Activated CD4-positive, alpha-beta T cell treated with anti-CD3 and anti-CD28 coated beads, Interleukin-2, amount 50 U/mL, for 1 hour (primary cell): ENCODE measurements around the gene FMO5.
A peak's percentile ranks its signal among the peaks of the same experiment; 100 is the strongest.
"Not testable (repeated sequence)": the region's sequence is repeated elsewhere in the genome, so short reads cannot be mapped to it uniquely, and the experiment has no call there.

Source experiments
- DNase-seq: peaks from one replicate; pipeline ENCODE4 v3.0.0-alpha.2; 2020

The FMO5 gene

DNA sequence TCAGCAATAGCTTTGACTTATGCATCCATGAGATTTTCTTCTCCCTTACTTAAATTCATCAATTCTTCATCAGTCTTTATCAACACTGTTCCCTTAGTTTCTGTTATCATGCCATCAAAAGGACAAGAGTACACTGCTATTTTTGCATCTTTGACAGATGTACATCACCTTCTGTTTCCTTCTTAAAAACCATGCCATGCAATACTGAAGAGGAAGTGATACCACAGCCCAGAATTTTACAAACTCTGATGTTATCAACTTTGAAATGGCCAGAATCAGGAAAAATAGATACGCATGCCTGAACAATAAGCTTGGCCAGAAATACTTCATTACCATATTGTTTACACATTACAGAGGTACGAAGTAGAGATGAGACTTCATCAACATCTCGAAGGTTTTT lies 21.1 kb downstream of the FMO5 start:
- no peak for DNase-seq

GRCh38 chr1:147202576-147202975 lies 22.6 kb downstream of the FMO5 start:
- no peak for DNase-seq

GRCh38 chr1:147201786-147202185 lies 23.4 kb downstream of the FMO5 start:
- DNase-seq, result no peak

DNA sequence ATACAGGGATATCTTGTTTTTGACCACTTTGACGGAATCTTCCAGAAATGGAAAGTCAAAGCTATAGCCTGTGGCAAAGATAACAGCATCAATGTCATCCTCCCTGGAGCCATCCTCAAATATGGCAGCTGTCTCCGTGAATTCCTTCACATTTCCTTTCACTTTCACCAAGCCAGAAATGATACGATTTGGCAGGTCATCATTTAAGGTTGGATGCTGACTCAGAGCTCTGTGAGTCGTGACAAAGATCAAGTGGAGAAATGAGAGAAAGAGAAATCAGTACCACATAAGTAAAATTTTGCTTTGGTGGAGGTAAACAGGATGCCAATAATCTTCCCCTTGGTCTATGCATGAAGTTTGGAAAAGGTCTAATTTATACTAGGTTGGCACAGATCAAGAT lies 23.9 kb downstream of the FMO5 start:
- DNase-seq, result no peak

DNA sequence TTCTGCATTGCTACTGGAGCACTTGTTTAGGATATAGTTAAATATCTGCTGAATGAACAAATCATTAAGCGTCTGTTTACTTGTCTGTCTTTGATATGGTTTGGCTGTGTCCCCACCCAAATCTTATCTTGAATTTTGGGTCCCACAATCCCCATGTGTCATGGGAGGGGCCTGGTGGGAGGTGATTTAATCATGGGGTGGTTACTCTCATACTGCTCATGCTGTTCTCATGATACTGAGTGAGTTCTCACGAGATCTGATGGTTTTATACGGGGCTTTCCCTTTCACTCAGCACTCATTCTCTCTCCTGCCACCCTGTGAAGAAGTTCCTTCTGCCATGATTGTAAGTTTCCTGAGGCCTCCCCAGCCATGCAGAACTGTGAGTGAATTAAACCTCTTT lies 27.8 kb downstream of the FMO5 start:
- DNase-seq, result not testable (repeated sequence)

GRCh38 chr1:147189514-147189913 lies 35.6 kb downstream of the FMO5 start:
- DNase-seq, result no peak

DNA sequence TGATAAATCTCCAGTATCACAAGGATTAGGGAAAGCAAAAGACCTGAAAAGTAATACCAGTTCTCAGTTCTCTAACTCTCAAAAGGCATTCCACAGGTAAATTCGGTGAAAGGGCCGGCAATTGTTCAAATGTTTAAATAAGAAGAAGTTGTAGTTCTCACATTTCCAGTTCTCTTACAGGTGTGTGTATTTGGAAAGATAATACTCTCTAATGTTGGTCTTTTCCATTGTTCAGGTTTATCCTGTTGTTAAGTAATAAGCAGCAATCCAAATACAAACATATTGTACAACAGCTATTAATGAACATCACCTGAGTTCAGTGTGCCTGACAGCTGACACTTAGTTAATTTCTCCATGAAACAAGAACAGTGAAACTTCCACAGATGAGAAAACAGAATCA lies 39.7 kb downstream of the FMO5 start:
- DNase-seq, result no peak

- DNase-seq, result no peak
These were observed 47.3 kb downstream of the FMO5 start for GRCh38 chr1:147177611-147178380.

GRCh38 chr1:147172168-147173016 lies 52.7 kb downstream of the FMO5 start, which contains the start of gene PRKAB2:
Gene PRKAB2 (minus strand): TSS chr1:147172470. CDS start chr1:147172144, 326 bp downstream.
- peak; percentile 84 for DNase-seq

DNA sequence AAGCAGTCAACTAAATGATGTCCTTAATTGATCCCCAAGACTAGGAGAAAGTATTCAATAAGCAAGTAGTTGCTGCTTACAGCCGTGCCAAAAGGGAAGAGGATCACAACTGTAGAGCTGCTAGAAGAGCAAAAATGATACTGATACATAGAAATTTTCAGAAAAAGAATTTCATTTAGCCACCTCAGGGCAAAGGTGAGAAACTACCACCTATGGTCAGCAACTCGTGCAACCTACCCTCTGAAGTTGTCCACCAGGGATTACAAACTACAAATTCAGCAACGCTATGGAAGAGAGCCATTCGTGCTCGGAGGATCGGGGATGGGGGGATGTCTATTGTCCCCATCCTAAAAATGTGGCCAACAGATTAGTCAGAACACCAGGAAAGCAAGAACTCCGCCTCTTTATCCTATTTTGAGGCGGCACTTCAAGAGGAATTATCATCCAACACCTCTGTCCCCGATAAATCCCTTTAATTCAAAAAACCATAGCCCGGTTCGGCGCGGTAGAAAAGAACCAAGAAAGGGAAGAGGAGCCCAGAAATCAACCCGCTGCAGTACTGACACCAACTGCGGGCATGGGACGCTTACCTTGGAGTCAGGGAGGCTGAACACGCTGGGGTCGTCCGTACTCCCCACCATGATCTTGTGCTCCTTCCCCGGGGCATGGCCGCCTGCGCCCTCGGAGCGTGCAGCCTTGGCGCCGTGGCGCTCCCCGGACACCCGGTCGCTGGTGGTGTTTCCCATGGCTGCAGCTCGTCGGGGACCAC lies 53.6 kb downstream of the FMO5 start:
- no peak for DNase-seq

DNA sequence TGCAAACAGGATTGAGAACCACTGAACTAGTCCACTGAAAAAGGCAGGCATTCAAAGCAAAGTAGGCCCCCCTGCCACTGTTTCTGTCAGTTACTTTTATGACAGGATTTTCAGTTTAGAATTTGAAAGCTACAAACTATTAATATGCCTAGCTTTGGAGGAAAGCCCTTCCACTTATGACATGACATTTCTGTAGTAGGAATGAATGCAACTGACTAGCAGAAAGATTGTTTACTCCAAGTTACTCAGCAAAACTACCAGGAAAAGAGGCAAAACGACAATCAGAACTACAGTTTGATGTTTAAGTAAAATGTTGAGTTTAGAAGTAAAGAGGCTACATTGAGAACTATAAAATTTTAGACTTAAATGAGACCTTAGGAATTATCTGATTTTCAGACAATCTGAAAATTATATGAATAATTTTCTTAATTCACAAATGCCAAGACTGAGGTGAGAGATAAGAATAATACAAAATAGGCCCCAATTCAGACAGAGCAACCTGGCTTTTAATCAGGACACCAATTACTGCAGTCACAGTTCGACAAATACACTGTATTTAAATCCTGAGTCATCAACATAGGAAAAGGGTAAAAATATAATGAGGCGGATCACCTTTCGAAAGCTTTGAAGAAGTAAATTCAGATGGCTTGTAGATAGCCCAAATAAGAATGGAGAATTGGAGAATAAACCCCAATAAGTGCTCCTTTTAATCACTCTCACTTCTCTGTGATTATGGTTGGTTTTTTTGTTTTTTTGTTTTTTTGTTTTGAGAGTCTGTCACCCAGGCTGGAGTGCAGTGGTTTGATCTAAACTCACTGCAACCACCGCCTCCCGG lies 55.1 kb downstream of the FMO5 start:
- no peak for DNase-seq

DNA sequence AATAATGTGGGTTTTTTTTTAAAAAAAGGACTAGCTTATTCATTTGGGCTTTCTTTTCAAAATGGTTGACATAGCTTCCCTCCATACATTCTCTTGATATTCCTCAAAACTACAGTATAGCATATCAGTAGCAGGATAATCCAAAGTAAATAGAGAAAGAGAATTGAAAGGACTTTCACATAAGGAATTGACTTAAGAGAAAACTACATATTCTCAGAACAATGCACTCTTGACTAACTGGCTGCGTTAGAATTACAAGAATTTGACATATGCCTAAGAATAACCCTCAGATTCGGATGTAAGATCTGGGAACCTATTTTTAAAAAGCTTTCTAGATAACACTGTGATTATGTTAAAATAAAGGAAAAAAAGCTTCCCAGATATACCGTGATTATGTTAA lies 56.0 kb downstream of the FMO5 start:
- no peak for DNase-seq

GRCh38 chr1:147168626-147169058 lies 56.5 kb downstream of the FMO5 start:
- no peak for DNase-seq

DNA sequence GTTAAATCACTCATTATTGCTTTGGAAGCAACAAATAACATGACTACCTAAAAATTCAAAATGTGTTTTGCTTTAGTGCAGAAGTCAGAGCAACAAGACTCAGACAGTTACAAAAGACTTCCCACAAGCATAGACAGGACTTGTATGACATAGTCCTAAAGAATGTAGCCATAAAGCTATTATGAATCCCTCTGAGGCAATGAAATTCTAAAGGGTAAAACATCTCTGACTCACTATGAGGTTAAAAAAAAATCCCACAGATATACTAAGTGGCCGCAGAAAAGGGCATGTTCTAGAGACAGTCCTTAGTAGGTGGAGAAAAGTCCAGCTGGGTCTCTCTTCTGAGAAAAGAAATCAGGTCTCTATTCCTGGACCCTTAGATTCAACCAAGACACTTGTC lies 57.8 kb downstream of the FMO5 start:
- DNase-seq, result no peak

DNA sequence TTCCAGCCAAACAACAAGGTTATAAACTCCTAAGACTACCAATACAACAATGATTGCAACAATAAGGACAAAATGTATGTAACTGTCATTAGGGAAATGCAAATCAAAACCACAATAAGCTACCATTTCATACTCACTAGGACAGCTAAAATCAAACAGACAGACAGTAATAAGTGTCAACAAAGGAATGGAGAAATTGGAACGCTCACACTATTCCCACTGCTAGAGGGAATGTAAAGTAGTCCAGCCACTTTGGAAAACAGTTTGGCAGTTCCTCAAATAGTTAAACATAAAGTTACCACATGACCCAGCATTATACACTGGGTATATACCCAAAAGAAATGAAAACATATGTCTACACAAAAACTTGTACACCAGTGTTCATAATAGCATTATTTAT lies 62.1 kb downstream of the FMO5 start:
- no peak for DNase-seq

DNA sequence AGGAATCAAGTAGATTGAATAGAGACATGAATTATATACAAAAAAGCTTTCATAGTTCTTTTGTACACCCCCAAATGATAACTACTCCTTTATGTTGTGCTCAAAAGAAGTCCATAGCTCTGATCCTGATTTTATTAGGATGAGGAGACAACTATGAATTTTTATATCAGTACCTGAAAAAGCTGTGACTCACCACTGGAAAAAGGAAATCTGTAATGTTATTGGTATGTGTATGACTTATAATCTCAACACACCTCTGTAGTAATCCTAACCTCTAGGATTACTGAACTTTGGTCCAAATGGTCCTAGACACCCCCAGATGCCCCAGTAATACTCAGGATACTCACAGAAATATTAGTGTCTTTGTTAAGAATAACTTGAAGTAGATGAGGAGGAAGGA lies 63.0 kb downstream of the FMO5 start:
- DNase-seq, result no peak

- DNase-seq, result not testable (repeated sequence)
These were observed 68.0 kb downstream of the FMO5 start for GRCh38 chr1:147157116-147157515.

DNA sequence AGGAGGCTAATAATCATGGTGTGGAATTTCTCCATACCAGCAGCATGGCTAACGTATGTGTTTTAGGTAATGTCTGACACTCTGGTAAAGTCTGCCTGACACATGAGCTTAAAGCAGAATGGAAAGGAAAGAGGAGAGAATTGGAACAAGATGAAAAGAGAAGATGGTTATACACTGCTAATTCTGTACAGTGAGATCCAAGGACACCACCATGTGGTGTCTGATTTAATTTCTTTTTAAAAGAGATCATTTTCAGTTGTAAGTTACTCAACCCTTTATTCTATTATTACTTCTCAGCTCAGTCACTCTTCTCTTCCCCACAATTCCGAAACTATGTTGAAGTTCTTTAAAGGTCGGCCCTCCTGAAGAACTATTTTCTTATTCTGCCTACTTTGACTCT lies 68.5 kb downstream of the FMO5 start:
- no peak for DNase-seq

DNA sequence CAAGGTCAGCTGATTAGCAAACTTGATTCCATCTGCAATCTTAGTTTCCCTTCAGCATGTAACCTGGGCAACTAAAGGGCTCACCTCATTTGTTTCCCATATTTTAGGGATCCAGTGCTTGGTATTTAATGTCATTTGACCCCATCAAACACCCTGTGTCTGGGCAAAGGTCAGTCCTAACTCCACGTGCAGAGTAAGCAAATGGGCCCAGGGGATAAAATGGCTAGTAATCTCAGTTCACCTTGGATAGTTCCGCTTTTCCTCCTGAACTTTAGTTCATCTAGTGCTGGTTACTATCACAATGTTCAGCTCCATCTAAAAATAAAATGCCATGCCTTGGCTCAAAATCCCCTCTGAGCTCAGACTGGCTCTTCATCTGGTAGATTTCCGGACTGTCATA lies 72.4 kb downstream of the FMO5 start:
- no peak for DNase-seq

DNA sequence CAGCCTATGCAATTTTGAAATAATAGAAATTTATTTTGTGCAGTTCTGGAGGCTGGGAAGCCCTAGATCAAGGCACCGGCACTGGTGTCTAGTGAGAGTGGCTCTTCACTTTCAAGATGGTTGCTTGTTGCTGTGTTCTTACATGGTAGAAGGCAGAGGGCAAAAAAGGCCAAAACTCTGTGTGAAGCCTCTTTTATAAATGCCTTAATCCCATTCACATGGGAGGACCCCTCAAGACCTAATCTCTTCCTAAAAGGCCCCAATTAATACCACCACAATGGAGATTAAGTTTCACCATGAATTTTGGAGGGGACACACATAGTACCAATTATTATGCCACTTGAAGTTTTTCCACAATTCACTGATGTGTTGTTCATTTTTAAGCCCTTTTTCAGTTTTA lies 73.9 kb downstream of the FMO5 start:
- no peak for DNase-seq

- DNase-seq, result no peak
These were observed 82.3 kb downstream of the FMO5 start for GRCh38 chr1:147142886-147143285.
